M059J (cell line): ENCODE results near the gene GAB3. TPM values are rescaled to one million over a fixed set of nuclear protein-coding genes. Genes with fewer than 3 reads are reported as not detected.
A peak's percentile ranks its signal among the peaks of the same experiment; 100 is the strongest.

ENCODE experiments used
- DNase-seq: peaks from one replicate; pipeline ENCODE4 v3.0.0-alpha.2; 2012; ENCODE audit warnings: low read depth
- total RNA-seq: library from RNA; depleted of rRNA; stranded (reverse); fragments of >200 nt; shearing (Covaris generic); gene quantifications from 2 replicates; pipeline ENCODE4 v1.2.3, GENCODE V29; 2014; rRNA removed

Gene GAB3
- 6.0 and 15.6 TPM in 2 replicates for total RNA-seq

- DNase-seq = peak; percentile 65
Measured at GRCh38 chrX:154750301-154751202, at the start of gene GAB3. GAB3 (minus strand) TSS chrX:154751077; CDS start chrX:154751025, 52 bp downstream.

- peak; percentile 54 for DNase-seq
Measured at GRCh38 chrX:154799556-154800348, 48.9 kb upstream of the GAB3 start.

DNA sequence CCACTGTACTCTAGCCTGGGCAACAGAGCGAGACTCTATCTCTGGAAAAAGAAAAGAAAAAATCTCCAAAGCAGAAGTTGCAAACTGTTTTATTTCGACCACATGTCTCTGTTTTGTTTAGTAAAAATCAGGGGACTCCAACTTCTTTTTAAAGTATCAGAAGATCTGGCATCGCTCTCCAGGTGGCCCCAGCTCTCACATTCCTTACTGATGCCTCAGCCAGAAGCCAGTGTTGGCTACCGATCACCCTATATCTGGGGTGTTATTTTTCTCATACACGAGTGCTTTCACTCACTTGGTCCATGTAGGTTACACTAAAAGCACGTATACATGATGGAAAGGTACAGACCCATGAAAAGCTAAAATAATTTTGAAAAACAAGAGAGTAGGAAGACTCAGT is 46.1 kb upstream of the GAB3 start:
- DNase-seq = peak; percentile 67

GRCh38 chrX:154795016-154795415 is 44.1 kb upstream of the GAB3 start:
- no peak for DNase-seq

DNA sequence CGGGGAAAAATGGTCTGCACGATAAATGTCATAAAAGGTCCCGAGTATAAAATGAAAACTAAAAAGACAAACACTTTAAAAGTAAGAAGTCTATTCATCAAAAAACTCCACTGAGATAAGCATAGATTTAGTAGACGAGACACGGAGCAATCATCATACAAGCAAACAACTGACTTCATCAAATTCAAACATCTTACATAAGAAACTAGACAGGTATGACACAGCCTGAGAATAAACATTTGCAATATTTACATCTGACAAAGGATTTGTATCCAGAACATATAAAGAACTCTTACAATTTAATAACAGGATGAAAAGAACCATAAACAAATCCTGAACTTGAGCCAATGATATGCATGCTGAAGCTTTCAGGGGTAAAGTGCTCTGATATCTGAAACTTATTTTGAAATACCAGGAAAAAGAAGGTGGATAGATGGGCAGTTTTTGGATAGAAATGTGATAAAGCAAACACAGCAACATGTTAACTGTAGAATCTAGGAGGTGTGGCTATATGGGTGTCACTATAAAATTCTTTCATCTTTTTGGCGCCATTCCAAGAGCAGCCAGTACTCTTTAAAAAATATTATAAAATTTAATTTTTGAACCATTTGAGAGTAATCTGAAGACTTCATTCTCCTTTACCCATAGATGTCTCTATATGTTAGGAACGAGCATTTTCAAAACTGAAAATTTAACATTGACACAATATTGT is 42.4 kb upstream of the GAB3 start:
- DNase-seq = no peak

- no peak for DNase-seq
Measured at GRCh38 chrX:154791939-154792338, 41.1 kb upstream of the GAB3 start.

DNA sequence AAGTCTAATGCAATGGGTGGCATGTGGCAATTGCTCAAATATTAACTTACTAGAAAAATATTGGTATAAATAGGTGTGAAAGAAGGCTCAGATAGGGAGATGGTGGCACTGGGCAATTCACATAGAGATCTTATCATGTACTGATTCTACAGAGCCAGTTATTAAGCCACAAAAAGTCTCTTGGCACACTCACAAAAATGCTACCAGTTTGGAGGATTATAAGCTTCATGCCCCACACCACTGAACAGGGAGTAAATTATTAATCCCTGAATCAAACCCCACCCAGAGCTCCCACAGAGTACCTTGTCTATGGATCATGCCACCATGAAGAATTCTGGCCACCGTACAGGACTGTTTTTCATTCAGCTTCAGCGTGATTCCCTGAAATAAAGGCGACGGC is 40.6 kb upstream of the GAB3 start:
- DNase-seq = no peak

DNA sequence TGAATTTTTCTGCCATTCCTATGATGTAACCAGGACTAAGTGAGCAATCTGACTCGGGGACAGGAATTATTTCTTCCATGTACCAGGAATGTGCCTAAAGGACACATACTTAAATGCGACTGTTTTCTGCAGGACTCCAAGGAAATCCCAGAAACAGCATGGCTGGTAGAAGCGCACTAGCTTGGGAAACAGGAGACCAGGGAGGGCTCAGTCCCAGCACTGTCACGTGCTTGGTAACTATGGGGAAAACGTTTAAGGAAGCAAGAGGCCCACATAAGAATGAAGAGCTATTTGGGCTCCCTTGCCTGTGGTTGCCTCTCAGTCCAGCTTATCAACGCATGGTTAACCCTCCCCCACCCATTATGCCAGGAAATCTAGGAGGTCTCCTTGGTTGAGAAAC is 34.8 kb upstream of the GAB3 start:
- DNase-seq = no peak

DNA sequence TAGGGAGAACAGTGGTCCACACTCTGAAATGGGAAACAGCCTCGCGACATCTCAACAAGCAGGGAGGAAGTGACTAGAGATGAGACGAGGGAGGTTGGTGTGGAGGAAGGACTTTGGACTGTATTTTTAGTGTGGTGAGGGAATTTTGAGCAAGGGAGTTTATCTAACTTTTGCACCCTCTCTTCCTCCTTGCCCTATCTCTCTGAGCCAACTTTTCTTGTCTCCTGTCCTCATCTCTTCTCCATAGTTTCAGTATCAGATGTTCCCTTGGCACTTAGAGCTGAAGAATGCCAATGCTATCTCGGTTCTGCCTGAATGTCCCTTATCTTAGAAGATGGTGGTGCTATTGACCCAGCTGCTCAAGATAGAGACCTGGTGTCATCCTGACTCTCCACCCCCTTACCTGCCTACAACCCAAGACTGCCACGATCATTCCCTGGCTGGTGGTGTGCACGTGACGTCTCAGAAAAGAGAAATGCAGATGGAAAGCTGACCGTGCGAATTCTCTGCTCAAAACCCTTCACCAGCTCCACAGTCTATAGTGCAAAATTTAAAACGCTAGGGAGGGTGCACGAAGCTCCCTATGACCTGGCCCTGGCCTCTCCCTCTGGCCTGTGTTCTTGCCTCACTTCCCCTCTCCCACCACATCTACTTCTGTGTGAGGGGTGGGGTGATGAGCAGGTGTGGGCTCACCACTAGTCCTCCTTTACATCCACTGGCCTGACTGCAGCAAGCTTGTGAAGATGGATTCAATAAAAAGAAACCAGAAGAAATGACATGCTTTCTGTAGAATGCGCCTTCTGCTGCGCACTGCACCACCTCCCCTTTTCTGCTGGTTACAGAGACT is 33.5 kb upstream of the GAB3 start:
- DNase-seq = no peak

DNA sequence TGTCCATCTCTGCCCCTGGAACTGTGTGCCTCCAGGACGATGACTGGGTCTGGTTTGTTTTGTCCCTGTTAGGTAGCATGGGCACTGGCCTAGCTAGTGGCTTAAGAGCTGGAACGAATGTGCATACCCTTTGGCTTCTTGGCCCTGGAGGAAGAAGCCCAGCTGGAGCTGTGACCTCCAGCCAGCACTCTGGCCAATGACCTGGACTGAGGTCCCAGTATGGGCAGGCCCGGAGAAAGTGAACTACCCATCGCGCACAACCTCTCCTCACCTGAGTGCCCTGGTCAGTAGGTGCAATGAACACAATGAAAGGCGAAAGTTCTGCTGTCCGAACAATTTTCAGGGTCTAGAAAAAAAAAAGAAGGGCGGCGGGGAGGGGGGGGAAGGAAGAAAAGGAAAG is 30.1 kb upstream of the GAB3 start:
- no peak for DNase-seq

DNA sequence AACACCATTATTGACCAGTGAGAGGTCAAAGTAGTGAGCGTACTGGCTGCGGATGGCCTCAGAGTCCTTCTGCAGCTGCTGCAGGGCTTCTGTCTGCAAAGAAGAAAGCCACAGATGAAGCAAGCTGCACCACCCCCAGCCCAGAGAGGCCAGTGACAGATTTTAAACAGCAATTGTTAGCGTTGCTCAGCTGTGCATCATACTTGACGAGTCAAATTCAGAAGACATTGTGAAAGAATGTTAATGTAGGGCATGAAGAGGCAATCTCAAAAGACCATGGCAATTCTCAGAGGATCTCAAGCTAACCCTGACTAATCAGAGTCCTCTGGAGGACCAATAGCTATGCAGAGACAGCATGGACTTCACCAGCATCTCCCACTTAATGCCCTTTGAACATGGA is 28.4 kb upstream of the GAB3 start:
- DNase-seq = peak; percentile 15

DNA sequence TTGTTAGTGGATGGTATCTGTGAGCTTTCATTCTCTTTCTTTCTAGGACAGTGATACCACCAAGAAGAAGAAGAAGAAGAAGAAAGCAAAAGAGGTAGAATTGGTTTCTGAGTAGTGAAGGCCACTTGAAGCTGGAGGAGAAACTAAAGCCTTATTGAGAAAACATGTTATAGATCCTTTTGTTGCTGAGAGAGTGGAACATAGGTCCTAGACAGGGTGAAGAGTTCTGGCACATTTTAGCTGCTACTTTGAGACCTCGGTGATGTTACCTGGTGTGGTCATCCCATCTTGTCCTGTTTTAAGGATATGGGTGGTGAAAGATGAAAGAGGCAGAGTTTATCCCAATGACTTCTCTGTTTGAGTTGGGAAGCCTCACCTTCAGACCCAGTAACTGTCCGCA is 25.9 kb upstream of the GAB3 start:
- no peak for DNase-seq

DNA sequence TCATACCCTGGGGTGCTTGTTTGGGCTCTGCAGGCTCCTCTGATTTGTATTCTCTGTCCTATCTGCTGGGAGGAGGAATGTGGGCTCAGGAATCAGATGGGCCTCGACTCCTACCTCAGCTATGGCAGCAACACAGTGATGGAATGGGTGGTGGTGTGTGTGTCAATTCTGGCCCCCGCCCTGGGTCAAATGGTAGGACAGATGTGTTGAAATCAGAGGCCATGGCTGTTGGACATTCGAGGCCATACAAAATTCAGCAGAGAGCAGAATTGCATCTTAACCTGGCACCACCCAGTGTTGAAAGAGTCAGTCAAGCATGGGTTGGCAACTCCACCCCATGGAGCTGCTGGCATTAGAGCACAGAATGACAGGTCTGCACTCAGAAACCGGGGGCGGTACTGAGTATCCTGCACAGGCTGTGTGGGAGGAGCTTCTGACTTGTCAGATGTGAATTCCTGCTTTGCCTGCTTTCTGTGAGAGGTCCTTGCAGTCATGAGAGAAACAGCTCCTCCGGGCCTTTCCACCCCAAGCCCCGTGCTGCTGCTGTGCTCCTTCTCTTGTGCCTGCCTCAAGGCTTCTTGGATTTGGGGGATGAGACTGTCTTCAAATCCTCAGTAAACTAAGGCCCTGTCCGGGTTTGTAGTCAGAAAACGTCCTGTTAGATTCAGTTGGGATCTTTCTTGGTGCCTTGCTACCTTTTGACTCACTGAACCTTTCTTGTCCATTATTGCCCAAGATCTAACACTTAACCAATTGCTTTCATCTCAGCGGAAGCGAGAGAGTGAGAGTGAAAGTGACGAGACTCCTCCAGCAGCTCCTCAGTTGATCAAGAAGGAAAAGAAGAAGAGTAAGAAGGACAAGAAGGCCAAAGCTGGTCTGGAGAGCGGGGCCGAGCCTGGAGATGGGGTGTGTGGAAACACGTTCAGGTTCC is 24.8 kb upstream of the GAB3 start:
- peak; percentile 35 for DNase-seq

DNA sequence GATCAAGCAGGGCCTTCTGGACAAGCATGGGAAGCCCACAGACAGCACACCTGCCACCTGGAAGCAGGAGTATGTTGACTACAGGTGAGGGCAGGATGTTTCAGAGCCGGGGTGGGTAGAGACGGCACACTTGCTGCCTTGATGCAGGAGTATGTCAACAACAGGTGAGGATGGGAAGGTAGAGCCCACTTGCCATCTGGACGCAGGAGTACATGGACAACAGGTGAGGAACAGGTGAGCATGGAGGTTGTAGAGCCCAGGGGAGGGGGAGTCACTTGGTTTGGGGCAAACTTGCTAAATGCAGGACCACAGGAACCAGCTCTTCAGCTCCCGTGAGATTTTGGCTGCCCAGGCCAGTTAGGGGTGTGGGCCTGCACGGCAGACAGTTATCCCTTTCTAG is 23.7 kb upstream of the GAB3 start:
- DNase-seq = no peak

DNA sequence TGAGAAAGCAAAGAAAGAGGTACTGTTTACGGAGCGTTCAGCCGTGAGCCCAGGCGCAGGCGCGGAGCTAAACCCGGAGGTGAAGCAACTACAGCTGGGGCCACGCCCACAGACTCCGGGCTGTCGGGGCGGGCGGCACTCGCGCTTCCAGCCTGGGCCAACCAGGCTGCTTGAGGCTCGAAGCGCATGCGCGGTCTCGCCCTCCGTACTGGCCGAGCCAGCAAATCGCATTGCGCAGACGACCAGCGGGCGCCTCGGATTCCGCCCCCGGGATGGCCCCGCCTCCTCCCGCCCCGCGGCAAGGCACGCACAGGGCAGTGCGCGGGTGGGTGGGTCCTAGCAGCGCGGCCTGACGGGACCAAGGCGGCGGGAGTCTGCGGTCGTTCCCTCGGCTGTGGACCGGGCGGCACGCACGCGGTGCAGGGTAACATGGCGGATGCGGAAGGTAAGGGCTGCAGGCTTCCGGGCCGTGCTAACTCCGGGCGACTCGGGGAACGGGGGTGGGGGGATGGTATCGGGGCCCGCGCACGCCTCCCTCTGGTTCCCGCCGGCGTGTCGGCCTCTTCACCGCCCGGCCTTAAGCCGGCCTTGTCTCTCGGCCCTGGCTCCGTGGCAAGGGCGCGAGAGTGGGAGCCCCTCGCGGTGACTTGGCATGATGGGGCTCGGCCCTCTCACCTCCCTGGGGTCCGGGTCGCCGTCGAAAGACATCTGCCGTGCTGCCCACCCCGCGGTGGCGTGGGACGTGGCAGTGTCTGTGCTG is 11.8 kb upstream of the GAB3 start, which contains the start of gene DKC1:
Gene DKC1 (plus strand): TSS at position 328 of the 760 bp plus-strand sequence. CDS start 102 bp downstream, at position 430.
- DNase-seq = peak; percentile 97

DNA sequence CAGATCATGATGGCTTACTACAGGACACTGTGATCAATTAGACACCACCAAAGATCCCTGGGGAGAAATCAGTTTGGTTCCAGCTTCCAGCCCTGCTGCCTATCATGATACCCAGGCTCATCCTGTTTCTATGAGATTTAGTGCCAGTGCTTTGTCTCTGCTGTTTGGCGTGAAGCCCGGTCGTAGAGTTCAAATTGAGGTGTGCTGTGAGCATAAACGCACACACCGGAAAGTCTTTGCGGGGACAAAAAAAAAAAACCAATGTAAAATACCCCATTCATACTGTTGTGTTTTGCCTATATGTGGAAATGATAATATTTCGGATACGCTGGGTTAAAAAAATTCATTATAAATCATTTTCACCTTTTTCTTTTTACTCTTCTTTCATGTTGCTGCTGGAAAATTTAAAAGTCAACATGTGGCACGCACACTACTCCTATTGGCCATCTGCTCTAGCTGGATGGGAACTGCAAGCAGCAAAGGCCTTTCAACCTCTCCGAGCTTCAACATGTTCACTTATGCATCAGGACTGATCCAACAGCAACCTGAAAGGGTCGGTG is 11.2 kb upstream of the GAB3 start:
- peak; percentile 53 for DNase-seq

DNA sequence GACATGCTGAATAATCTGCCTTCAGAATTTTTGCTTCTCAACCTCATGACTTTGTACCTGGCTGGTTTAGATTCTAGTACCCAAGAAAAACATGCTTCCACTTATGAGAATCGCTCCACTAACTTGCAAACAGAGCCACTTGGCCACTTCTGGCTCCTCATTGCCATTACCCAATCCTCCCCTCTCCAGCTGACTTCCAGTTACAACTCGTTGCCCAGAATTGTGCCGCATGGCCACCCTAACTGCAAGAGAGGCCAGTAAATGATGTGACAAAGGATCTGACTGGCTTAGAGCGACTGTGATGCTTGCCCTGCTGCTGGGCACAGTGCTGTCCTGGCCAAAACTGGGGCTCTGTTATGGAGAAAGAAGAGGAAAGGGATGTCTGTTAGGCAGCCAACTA is 7.8 kb upstream of the GAB3 start:
- DNase-seq = no peak

DNA sequence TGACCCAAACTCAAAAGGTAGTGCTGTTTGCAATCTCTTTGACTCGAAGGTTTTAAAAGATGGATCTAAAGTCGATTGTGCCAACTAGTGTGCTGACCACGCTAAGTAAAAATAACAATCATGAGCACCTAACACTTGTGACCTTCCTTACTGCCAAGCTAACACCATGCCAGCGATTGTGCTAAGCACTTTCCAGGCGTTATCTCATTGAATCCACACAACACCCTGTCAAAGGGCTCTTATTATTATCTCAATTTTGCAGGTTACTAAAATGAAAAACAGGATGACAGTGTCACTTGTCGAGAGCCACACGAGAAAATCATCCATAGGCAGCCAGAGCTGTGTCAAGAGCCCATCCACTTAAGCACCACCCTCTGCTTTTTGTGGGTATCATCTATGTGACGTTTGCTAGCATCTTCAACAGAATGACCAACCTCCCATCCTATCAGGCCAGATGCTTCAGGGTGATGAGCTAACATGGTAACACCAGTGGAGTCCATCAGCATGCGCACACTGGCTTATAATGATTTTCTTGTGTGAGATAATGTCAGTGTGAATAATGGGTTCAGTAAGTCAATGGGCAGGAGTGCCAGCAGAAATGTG is 893 bp upstream of the GAB3 start:
- DNase-seq = no peak
